Activated B cell treated with CpG ODN at 0.5 μM for 24 hours (primary cell): Measurements from ENCODE around the gene RCSD1. TPM values are rescaled to one million over a fixed set of nuclear protein-coding genes. Genes with fewer than 3 reads are reported as not detected.
A peak's percentile ranks its signal among the peaks of the same experiment; 100 is the strongest.

Experiments
- ATAC-seq: fragments of 200-7000 bp; cut with Tn5 transposase; one replicate; pipeline ENCODE4 v1.10.0; 2021; ENCODE audit warnings: low read depth, mild to moderate bottlenecking, moderate library complexity
- CTCF ChIA-PET: fragments of 350-600 bp; sonication (Branson Sonifier 250); formaldehyde crosslinking; loops from one replicate; lab custom pipeline; 2021; ENCODE audit warnings: antibody characterized with exemption; lab: Charles Lee
- POLR2A ChIA-PET: fragments of 350-600 bp; sonication (Branson Sonifier 250); formaldehyde crosslinking; loops from one replicate; lab custom pipeline; 2021; ENCODE audit warnings: antibody characterized with exemption; lab: Charles Lee
- DNase-seq: peaks from one replicate; pipeline ENCODE4 v3.0.0; 2022
- H3K27ac Mint-ChIP-seq: one replicate; pipeline ENCODE4 v1.8.0; 2020; ENCODE audit warnings: mixed read lengths
- H3K27me3 Mint-ChIP-seq: one replicate; pipeline ENCODE4 v1.8.0; 2021; ENCODE audit warnings: mixed read lengths
- H3K36me3 Mint-ChIP-seq: one replicate; pipeline ENCODE4 v1.8.0; 2021; ENCODE audit warnings: low read depth, mixed read lengths
- H3K4me1 Mint-ChIP-seq: one replicate; pipeline ENCODE4 v1.8.0; 2021; ENCODE audit warnings: mixed read lengths
- H3K4me3 Mint-ChIP-seq: one replicate; pipeline ENCODE4 v1.8.0; 2020; ENCODE audit warnings: mild to moderate bottlenecking, mixed read lengths
- H3K9me3 Mint-ChIP-seq: one replicate; pipeline ENCODE4 v1.8.0; 2020; ENCODE audit warnings: mixed read lengths
- intact Hi-C: fragments of 100-400 bp; cut with micrococcal nuclease; formaldehyde crosslinking; loops from one replicate; pipeline ENCODE4 v1.15.1; 2024
- total RNA-seq: library from RNA; stranded (reverse); gene quantifications from 2 replicates; pipeline ENCODE4 v1.2.3, GENCODE V29; 2022
- TF ChIP-seq, protein P1 (sequence below): fragments of 200-600 bp; IDR thresholded peaks from one replicate; pipeline ENCODE4 v1.8.0; 2022; ENCODE audit warnings: antibody characterized with exemption, mild to moderate bottlenecking

The RCSD1 gene
- total RNA-seq, 1 donor from 2014 or later: 185 TPM

DNA sequence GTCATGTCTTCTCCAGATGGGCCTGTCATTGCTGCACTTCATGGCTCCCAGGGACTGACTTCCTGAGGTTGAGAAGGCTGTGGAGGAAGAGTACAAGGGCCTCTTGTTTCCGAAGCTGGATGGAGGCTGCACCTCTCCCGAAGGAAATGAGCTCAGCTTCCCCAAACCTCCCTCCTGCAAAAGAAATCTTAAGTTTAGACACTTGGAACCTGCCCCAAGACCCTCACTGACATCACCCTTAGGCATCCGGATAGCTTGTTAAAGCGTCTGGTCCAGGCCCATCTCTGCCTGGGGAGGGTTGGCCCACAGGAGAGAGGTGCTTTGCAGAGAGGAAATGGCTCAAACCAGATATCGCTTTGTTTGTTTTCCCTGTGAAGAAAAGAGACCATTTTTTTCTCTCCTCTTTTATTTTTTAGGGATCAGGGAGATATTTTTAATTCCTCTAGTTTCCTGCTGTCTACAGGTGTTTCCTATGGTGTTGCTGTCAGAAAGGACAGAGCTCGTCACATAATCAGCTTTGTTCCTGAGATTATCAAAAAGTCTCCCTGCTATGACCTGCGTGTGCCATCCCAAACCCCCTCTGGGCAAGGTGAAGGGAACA lies 25.0 kb downstream of the RCSD1 start:
- no peak for DNase-seq
- no peak for ATAC-seq
- Mint-ChIP-seq H3K27me3 (no peaks in the 10 kb centered on the region), H3K36me3 (peaks cover 81% of the 10 kb centered on the region), H3K4me3 (no peak overlapping the region), H3K27ac (peak overlapping the region; percentile 42), H3K9me3 (no peaks in the 10 kb centered on the region), H3K4me1 (peaks cover 96% of the 10 kb centered on the region)
- POLR2A ChIA-PET: interaction anchor here (1.0 to 1.3 kb wide), 3 partner anchors 13 to 33 kb away, joined by 4 to 5 read pairs (median 5); no protein-coding TSS in a partner anchor
- CTCF ChIA-PET: interaction anchor here (0.8 to 2.3 kb wide), 3 partner anchors 33 to 55 kb away, joined by 4 to 6 read pairs (median 5); no protein-coding TSS in a partner anchor
- intact Hi-C loops: no loop called here
- TF ChIP-seq, protein P1, sequence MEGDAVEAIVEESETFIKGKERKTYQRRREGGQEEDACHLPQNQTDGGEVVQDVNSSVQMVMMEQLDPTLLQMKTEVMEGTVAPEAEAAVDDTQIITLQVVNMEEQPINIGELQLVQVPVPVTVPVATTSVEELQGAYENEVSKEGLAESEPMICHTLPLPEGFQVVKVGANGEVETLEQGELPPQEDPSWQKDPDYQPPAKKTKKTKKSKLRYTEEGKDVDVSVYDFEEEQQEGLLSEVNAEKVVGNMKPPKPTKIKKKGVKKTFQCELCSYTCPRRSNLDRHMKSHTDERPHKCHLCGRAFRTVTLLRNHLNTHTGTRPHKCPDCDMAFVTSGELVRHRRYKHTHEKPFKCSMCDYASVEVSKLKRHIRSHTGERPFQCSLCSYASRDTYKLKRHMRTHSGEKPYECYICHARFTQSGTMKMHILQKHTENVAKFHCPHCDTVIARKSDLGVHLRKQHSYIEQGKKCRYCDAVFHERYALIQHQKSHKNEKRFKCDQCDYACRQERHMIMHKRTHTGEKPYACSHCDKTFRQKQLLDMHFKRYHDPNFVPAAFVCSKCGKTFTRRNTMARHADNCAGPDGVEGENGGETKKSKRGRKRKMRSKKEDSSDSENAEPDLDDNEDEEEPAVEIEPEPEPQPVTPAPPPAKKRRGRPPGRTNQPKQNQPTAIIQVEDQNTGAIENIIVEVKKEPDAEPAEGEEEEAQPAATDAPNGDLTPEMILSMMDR: no peak

DNA sequence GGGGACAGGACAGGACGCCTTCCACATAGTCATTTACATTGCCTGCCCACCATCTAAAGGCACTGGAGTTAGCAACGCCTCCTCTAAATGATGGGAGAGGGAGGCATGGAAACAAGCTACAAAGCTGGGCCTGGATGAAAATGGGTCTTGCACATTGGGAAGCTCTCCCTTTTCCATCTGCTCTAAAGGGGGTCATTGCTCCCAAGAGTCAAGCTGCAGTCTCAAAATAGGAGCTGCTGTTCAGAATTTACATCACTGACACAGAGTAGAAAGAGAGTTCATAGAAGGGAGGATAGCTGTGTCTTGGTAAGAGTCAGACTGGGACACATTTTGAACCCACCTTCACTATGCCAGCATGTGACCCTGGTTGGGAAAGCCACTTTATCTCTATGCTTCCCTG lies 26.6 kb downstream of the RCSD1 start:
- TF ChIP-seq, protein P1: no peak
- POLR2A ChIA-PET: interaction anchor here (1.0 to 1.4 kb wide), 4 partner anchors 19 to 56 kb away, joined by 3 to 4 read pairs (median 3); no protein-coding TSS in a partner anchor
- peaks cover 84% of the 10 kb centered on the region for H3K36me3 Mint-ChIP-seq
- no peak for DNase-seq
- no peak overlapping the region for H3K27ac Mint-ChIP-seq
- peaks cover 96% of the 10 kb centered on the region for H3K4me1 Mint-ChIP-seq
- CTCF ChIA-PET: interaction anchor here (2.3 kb wide), 1 partner anchor 56 kb away, joined by 6 read pairs; no protein-coding TSS in a partner anchor
- ATAC-seq: no peak
- intact Hi-C loops: no loop called here
- no peak overlapping the region for H3K4me3 Mint-ChIP-seq
- H3K27me3 Mint-ChIP-seq: no peaks in the 10 kb centered on the region
- H3K9me3 Mint-ChIP-seq: no peaks in the 10 kb centered on the region

DNA sequence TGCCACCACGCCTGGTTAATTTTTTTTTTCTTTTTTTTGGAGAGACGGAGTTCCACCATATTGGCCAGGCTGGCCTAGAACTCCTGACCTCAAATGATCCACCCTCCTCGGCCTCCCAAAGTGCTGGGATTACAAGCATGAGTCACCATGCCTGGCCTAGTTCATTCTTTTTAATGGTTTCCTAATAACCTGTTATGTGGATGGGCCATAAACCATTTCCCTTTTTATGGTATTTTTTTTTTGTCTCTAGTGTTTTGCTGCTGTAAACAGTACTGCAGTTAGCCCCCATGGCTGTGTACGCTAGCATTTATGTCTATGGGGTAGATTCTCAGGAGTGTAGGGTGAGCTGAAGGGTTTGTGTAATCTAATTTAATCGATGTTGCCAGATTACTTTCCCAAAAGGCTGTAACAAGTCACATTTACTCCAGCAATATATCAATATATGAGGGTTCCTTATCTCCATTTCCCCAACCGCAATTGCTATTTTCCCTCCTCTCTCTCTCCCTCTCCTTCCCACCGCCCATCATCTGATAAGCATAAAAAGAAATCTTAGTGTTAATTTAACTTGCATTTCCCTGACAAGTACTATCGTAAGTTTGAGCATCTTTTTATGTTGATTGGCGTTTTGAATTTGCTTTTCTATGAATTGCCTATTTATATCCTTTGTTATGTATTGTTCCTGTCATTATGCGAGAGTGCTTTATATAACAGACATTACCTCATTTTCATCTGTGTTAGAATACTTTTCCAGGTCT lies 28.7 kb downstream of the RCSD1 start:
- CTCF ChIA-PET: interaction anchor here (1.1 kb wide), 1 partner anchor 29 kb away, joined by 7 read pairs; no protein-coding TSS in a partner anchor
- H3K4me3 Mint-ChIP-seq: peak overlapping the region; percentile 15
- POLR2A ChIA-PET: no interaction called here
- H3K36me3 Mint-ChIP-seq: peaks cover 93% of the 10 kb centered on the region
- H3K9me3 Mint-ChIP-seq: no peaks in the 10 kb centered on the region
- peak overlapping the region; percentile 68 for H3K27ac Mint-ChIP-seq
- H3K4me1 Mint-ChIP-seq: peaks cover 97% of the 10 kb centered on the region
- TF ChIP-seq, protein P1: no peak
- intact Hi-C loops: no loop called here
- no peak for ATAC-seq
- no peaks in the 10 kb centered on the region for H3K27me3 Mint-ChIP-seq
- DNase-seq: no peak

DNA sequence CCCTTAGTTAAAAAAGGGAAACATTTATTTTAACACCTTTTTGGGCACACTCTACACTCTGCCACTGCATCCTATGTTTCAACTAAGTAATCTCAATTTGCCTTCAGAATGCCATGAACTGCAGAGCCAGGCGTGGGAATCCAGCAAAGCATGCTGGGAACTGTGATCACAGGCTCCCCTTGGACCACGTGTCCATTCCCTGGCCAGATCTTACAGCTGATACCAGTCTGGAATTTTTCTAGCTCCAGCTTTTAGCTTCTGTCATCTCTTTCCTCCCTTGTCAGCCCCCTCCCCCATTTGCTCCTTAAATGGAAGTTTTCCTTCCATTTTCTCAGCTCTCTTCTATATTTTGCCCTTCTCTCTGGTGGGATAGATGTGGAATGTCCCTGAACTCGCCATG lies 29.4 kb downstream of the RCSD1 start:
- Mint-ChIP-seq H3K27ac (peak overlapping the region; percentile 79), H3K4me1 (peaks cover 97% of the 10 kb centered on the region), H3K9me3 (no peaks in the 10 kb centered on the region), H3K36me3 (peaks cover 93% of the 10 kb centered on the region), H3K27me3 (no peaks in the 10 kb centered on the region), H3K4me3 (no peak overlapping the region)
- CTCF ChIA-PET: interaction anchor here (1.1 kb wide), 1 partner anchor 29 kb away, joined by 7 read pairs; no protein-coding TSS in a partner anchor
- TF ChIP-seq, protein P1: no peak
- intact Hi-C loops: no loop called here
- POLR2A ChIA-PET: no interaction called here
- DNase-seq (no peak), ATAC-seq (no peak)

DNA sequence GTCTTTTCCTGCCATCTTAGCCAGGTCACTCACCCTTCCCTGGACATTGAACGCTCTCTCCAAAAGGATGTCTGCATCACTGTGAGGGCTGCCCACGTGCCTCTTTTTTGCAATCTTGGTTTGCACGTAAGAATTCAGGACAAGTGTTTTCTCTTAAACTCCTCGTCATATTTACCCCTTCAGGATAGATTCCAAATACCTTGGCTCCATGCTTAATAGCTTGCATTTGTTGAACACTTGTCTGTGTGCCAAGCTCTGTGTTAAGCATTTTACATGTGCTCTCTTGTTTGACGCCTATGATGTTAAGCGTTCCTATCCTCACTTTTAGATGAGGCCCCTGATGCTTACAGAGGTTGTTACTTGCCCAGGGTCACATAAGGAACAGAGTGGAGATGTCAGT lies 29.8 kb downstream of the RCSD1 start:
- H3K27ac Mint-ChIP-seq: peak overlapping the region; percentile 79
- TF ChIP-seq, protein P1: no peak
- peaks cover 97% of the 10 kb centered on the region for H3K4me1 Mint-ChIP-seq
- no peaks in the 10 kb centered on the region for H3K27me3 Mint-ChIP-seq
- ChIA-PET POLR2A (no interaction called here), CTCF (interaction anchor here (1.1 kb wide), 1 partner anchor 28 kb away, joined by 7 read pairs; no protein-coding TSS in a partner anchor)
- intact Hi-C loops: loop anchor here (2.0 kb wide), 1 partner anchor 17 kb away; no protein-coding TSS in a partner anchor
- no peak for ATAC-seq
- DNase-seq: no peak
- peaks cover 93% of the 10 kb centered on the region for H3K36me3 Mint-ChIP-seq
- no peak overlapping the region for H3K4me3 Mint-ChIP-seq
- no peaks in the 10 kb centered on the region for H3K9me3 Mint-ChIP-seq
